ENCODE measurements around the gene ROR2. TPM values are rescaled to one million over a fixed set of nuclear protein-coding genes. Genes with fewer than 3 reads are reported as not detected.
A peak's percentile ranks its signal among the peaks of the same experiment; 100 is the strongest.
"Not testable (repeated sequence)": the region's sequence is repeated elsewhere in the genome, so short reads cannot be mapped to it uniquely, and the experiment has no call there.

The ROR2 gene
- polyA plus RNA-seq, 1 experiment: 9.7 TPM

DNA sequence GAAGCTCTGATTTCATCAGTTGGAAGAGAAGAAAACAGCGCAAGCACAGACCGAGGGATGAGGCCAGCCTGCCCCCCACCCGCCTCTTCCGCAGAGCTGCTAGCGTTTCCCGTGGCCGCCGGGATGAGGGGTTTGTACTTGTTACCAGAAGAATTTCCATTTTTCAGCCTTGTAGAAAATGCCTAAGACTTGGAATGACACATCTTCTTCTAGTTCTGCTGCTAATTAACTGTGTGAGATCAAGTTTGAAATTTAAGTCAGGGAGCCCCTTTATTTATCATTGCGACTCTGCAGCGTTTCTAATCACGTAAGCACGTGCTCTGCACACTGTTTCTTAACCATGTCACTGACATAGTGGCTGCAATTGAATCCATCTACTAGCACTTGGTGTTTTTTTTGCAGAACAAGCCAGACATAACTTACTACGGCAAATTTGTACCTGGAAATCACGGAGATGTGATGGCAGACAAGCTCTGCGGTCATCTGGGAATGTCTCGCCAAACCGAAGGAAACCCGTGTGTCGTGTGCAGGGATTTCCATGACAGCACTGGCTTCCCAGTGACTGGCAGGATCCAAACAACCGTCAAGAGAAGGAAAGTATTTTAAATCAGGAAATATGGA is 41.8 kb upstream of the ROR2 start:
- Histone ChIP-seq H3K9me3 (ENCODE audit: control insufficient read depth, insufficient read depth, low read length) (peaks cover 7% of the 10 kb centered on the region), H3K27me3 (ENCODE audit: control insufficient read depth, insufficient read depth, low read length) (peaks cover 12% of the 10 kb centered on the region), H3K27ac (ENCODE audit: low read depth, low read length) (peak overlapping the region; percentile 69), H3K4me3 (ENCODE audit: low read depth, low read length) (peak overlapping the region; percentile 33)
- no peak for DNase-seq (ENCODE audit: low read depth, low spot score)
- CTCF ChIA-PET: interaction anchor here (1.3 kb wide), 3 partner anchors 36 to 217 kb away, joined by 3 to 4 read pairs (median 4); no protein-coding TSS in a partner anchor
- TF ChIP-seq, protein P1, sequence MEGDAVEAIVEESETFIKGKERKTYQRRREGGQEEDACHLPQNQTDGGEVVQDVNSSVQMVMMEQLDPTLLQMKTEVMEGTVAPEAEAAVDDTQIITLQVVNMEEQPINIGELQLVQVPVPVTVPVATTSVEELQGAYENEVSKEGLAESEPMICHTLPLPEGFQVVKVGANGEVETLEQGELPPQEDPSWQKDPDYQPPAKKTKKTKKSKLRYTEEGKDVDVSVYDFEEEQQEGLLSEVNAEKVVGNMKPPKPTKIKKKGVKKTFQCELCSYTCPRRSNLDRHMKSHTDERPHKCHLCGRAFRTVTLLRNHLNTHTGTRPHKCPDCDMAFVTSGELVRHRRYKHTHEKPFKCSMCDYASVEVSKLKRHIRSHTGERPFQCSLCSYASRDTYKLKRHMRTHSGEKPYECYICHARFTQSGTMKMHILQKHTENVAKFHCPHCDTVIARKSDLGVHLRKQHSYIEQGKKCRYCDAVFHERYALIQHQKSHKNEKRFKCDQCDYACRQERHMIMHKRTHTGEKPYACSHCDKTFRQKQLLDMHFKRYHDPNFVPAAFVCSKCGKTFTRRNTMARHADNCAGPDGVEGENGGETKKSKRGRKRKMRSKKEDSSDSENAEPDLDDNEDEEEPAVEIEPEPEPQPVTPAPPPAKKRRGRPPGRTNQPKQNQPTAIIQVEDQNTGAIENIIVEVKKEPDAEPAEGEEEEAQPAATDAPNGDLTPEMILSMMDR (IDR thresholded peaks at IDR 0.05; ENCODE audit: low read depth, low read length): no peak
- POLR2A ChIA-PET: interaction anchor here (0.7 kb wide), 1 partner anchor 1021 kb away, joined by 3 read pairs; no protein-coding TSS in a partner anchor

DNA sequence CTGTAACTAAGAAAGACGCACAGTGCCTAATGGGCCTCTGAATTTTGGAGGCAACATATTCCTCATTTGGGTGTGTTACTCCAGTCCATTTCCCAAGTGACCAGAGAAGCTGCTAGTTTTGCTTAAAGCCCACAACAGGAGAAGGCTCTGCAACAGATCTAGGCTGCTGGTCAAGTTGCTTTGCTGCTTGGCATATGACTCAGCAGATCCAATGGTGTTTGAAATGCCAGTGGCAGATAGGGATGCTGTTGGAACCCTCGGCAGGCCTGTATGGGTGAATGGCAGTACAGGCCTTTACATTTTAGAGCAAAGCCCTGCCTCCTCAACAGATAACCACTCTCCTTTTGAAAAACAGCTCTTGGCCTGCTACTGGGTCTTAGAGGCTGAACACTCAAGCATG is 36.2 kb upstream of the ROR2 start:
- TF ChIP-seq, protein P1 (IDR thresholded peaks at IDR 0.05; ENCODE audit: low read depth, low read length): no peak
- ChIA-PET CTCF (interaction anchor here (1.6 kb wide), 1 partner anchor 34 kb away, joined by 3 read pairs; no protein-coding TSS in a partner anchor), POLR2A (no interaction called here)
- Histone ChIP-seq H3K27ac (ENCODE audit: low read depth, low read length) (no peak overlapping the region), H3K27me3 (ENCODE audit: control insufficient read depth, insufficient read depth, low read length) (peaks cover 6% of the 10 kb centered on the region), H3K9me3 (ENCODE audit: control insufficient read depth, insufficient read depth, low read length) (peaks cover 10% of the 10 kb centered on the region), H3K4me3 (ENCODE audit: low read depth, low read length) (no peak overlapping the region)
- DNase-seq (ENCODE audit: low read depth, low spot score): no peak

DNA sequence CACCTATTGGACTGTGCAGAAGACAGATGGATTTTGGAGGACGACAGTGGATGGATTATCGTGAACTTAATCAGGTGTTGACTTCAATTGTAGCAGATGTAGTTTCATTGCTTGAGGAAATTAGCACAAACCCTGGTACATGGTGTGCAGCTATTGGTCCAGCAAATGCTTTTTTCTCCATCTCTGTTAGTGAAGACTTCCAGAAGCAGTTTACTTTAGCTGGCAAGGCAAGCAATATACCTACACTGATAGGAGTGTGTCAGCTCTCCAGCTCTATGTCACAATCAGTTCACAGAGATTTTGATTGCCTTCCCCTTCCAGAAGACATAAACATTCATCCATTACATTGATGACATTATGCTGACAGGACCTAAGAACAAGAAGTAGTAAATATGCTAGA is 35.7 kb upstream of the ROR2 start:
- ChIA-PET CTCF (interaction anchor here (1.6 kb wide), 1 partner anchor 34 kb away, joined by 3 read pairs; no protein-coding TSS in a partner anchor), POLR2A (no interaction called here)
- TF ChIP-seq, protein P1 (IDR thresholded peaks at IDR 0.05; ENCODE audit: low read depth, low read length): no peak
- DNase-seq (ENCODE audit: low read depth, low spot score): no peak
- Histone ChIP-seq H3K27me3 (ENCODE audit: control insufficient read depth, insufficient read depth, low read length) (peaks cover 6% of the 10 kb centered on the region), H3K27ac (ENCODE audit: low read depth, low read length) (no peak overlapping the region), H3K9me3 (ENCODE audit: control insufficient read depth, insufficient read depth, low read length) (peaks cover 9% of the 10 kb centered on the region; the same call in 1 of the 2 replicates), H3K4me3 (ENCODE audit: low read depth, low read length) (no peak overlapping the region)

DNA sequence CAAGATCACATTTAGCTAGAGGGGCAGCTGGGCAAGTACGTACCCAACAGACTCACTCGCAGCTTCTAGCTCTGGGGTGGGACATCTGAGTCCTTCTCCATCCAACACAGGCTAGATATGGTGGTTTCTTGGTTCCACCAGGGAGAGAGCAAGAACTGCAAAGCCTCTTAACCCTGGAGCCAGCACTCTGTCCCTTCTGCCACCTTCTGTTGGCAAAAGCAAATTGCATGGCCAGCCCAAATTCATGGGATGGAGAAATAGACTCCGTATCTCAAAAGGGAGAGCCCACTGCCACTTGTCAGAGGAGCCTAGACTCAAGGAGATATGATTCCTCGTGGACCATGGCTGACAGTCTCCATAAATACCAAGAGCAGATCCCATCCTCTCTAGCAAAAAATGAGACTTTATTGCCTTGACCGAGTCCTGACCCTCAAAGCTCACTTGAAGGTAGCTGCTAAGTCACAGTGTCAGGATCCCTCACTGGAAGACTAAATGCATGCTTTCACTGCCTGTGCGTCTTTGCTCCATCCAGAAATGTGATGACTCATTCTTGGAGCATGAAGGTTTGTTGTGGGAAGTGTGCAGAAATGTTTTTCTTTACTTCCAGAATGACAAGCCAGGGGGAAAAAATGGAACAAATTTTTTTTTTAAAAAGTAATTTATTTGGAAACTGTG is 28.8 kb upstream of the ROR2 start:
- Histone ChIP-seq H3K27ac (ENCODE audit: low read depth, low read length) (peak overlapping the region; percentile 71), H3K9me3 (ENCODE audit: control insufficient read depth, insufficient read depth, low read length) (peaks cover 7% of the 10 kb centered on the region; the same call in 1 of the 2 replicates), H3K27me3 (ENCODE audit: control insufficient read depth, insufficient read depth, low read length) (peaks cover 2% of the 10 kb centered on the region), H3K4me3 (ENCODE audit: low read depth, low read length) (no peak overlapping the region)
- ChIA-PET CTCF (interaction anchor here (0.6 to 5.9 kb wide), 7 partner anchors 20 to 208 kb away, joined by 3 to 39 read pairs (median 4); no protein-coding TSS in a partner anchor), POLR2A (interaction anchor here (0.8 to 0.9 kb wide), 2 partner anchors 23 to 57 kb away, joined by 3 to 4 read pairs; no protein-coding TSS in a partner anchor)
- DNase-seq (ENCODE audit: low read depth, low spot score): peak; percentile 77
- TF ChIP-seq, protein P1 (IDR thresholded peaks at IDR 0.05; ENCODE audit: low read depth, low read length): peak; percentile 40

DNA sequence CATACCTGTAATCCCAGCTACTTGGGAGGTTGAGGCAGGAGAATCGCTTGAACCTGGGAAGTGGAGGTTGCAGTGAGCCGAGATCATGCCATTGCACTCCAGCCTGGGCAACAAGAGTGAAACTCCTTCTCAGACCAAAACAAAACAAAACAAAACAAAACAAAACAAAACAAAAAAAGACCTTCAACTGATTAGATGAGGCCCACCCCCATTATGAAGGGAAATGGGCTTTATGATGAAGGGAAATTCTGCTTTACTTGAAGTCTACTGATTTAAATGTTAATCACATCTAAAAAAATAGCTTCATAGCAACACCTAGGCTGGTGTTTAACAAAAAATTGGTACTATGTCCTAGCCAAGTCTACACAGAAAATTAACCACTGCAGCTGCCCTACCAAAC is 25.2 kb upstream of the ROR2 start:
- DNase-seq (ENCODE audit: low read depth, low spot score); H3K9me3 ChIP-seq (ENCODE audit: control insufficient read depth, insufficient read depth, low read length); H3K4me3 ChIP-seq (ENCODE audit: low read depth, low read length); H3K27ac ChIP-seq (ENCODE audit: low read depth, low read length); POLR2A ChIA-PET: not testable (repeated sequence)
- H3K27me3 ChIP-seq (ENCODE audit: control insufficient read depth, insufficient read depth, low read length): peaks cover 11% of the 10 kb centered on the region
- CTCF ChIA-PET: interaction anchor here (5.9 kb wide), 1 partner anchor 20 kb away, joined by 39 read pairs; no protein-coding TSS in a partner anchor

Data from AG04450 (cell line).